Sigmoid colon (tissue), 4 donors: Measurements from ENCODE around the gene SLC35F2.

Experiments used
- EP300 ChIP-seq, 4 donors: sonication (generic); formaldehyde crosslinking; IDR thresholded peaks; one replicate each; pipeline ENCODE4 v1.6.1; 2017; ENCODE audit warnings: antibody characterized with exemption in 4 of 4
- POLR2A ChIP-seq, 2 donors: fragments of 450-650 bp; IDR thresholded peaks; one replicate each; pipeline ENCODE4 v1.6.1; 2016; ENCODE audit warnings: antibody characterized with exemption in 2 of 2, mild to moderate bottlenecking in 2 of 2, moderate library complexity in 2 of 2
- POLR2AphosphoS5 ChIP-seq, 4 donors: sonication (generic); formaldehyde crosslinking; IDR thresholded peaks; one replicate each; pipeline ENCODE4 v1.6.1; 2017; ENCODE audit warnings: antibody characterized with exemption in 4 of 4
- TF ChIP-seq, protein P1 (sequence below), 4 experiments: fragments of 450-650 bp in 3 of 4; fragments of 200-600 bp in 1 of 4; IDR thresholded peaks; one replicate each; pipeline ENCODE4 v1.5.1; 2016 to 2019; ENCODE audit warnings: antibody characterized with exemption in 4 of 4, mild to moderate bottlenecking in 3 of 4, moderate library complexity in 2 of 4

DNA sequence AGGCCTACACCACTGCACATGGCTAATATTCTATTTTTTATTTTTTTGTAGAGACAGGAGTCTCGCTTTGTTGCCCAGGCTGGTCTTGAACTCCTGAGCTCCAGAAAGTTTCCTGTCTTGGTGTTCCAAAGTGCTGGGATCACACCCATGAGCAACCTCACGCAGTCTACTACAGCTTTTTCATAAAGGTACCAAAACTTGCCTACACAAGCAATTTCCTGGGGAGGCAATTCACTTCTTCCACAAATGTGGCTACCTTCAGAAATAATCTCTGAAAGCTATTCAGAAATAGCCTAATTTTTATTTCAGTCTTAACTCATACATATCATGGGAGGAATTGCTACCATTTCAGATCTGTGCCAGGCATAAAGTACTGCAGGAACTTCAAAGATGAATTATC, 11.4 kb downstream of the SLC35F2 start:
- TF ChIP-seq, protein P1, sequence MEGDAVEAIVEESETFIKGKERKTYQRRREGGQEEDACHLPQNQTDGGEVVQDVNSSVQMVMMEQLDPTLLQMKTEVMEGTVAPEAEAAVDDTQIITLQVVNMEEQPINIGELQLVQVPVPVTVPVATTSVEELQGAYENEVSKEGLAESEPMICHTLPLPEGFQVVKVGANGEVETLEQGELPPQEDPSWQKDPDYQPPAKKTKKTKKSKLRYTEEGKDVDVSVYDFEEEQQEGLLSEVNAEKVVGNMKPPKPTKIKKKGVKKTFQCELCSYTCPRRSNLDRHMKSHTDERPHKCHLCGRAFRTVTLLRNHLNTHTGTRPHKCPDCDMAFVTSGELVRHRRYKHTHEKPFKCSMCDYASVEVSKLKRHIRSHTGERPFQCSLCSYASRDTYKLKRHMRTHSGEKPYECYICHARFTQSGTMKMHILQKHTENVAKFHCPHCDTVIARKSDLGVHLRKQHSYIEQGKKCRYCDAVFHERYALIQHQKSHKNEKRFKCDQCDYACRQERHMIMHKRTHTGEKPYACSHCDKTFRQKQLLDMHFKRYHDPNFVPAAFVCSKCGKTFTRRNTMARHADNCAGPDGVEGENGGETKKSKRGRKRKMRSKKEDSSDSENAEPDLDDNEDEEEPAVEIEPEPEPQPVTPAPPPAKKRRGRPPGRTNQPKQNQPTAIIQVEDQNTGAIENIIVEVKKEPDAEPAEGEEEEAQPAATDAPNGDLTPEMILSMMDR (IDR thresholded peaks at IDR 0.05) = no peak
- TF ChIP-seq POLR2A (IDR thresholded peaks at IDR 0.05) (no peak), POLR2AphosphoS5 (IDR thresholded peaks at IDR 0.05) (no peak), EP300 (IDR thresholded peaks at IDR 0.05) (no peak)
